MM.1S (cell line): ENCODE measurements around the gene TRIM44.

Experiments
- DNase-seq: peaks from one replicate; pipeline ENCODE4 v3.0.0-alpha.2; 2015
- H2AFZ ChIP-seq: fragments of 300-600 bp; sonication (generic); 2 replicates; pipeline ENCODE4 v1.6.0; 2016; ENCODE audit warnings: antibody characterized with exemption, low read length
- H3F3A ChIP-seq: fragments of 300-600 bp; sonication (generic); 2 replicates; pipeline ENCODE4 v1.6.1; 2016; ENCODE audit warnings: mild to moderate bottlenecking, antibody characterized with exemption, low read length, moderate library complexity, mixed read lengths; ENCODE audit not compliant: insufficient read depth
- H3K27ac ChIP-seq: fragments of 300-600 bp; sonication (generic); 2 replicates; pipeline ENCODE4 v1.5.1; 2016; ENCODE audit warnings: mild to moderate bottlenecking, low read length
- H3K27me3 ChIP-seq: fragments of 300-600 bp; sonication (generic); replicated peaks from 2 replicates; pipeline ENCODE4 v1.6.0; 2016; ENCODE audit warnings: low read length; ENCODE audit not compliant: insufficient read depth
- H3K36me3 ChIP-seq: fragments of 300-600 bp; sonication (generic); replicated peaks from 2 replicates; pipeline ENCODE4 v1.6.1; 2016; ENCODE audit warnings: mild to moderate bottlenecking, low read length, mixed read lengths; ENCODE audit not compliant: insufficient read depth
- H3K4me1 ChIP-seq: fragments of 300-600 bp; sonication (generic); 2 replicates; pipeline ENCODE4 v1.6.1; 2016; ENCODE audit warnings: low read length, mixed read lengths
- H3K4me2 ChIP-seq: fragments of 300-600 bp; sonication (generic); 2 replicates; pipeline ENCODE4 v1.6.0; 2016; ENCODE audit warnings: low read depth, low read length
- H3K4me3 ChIP-seq: fragments of 300-600 bp; sonication (generic); 2 replicates; pipeline ENCODE4 v1.5.1; 2016; ENCODE audit warnings: low read length, mixed read lengths
- H3K79me2 ChIP-seq: fragments of 300-600 bp; sonication (generic); 2 replicates; pipeline ENCODE4 v1.6.1; 2016; ENCODE audit warnings: mixed run types, low read length, mixed read lengths
- H3K9ac ChIP-seq: fragments of 300-600 bp; sonication (generic); 2 replicates; pipeline ENCODE4 v1.6.1; 2016; ENCODE audit warnings: low read length, mixed read lengths
- H3K9me2 ChIP-seq: fragments of 300-600 bp; sonication (generic); replicated peaks from 2 replicates; pipeline ENCODE4 v1.6.1; 2016; ENCODE audit warnings: mild to moderate bottlenecking, low read length, mixed read lengths; ENCODE audit not compliant: insufficient read depth
- H3K9me3 ChIP-seq: fragments of 300-600 bp; sonication (generic); replicated peaks from 2 replicates; pipeline ENCODE4 v1.6.1; 2016; ENCODE audit warnings: mild to moderate bottlenecking, low read length, mixed read lengths; ENCODE audit not compliant: insufficient read depth
- H4K20me1 ChIP-seq: fragments of 300-600 bp; sonication (generic); 2 replicates; pipeline ENCODE4 v1.6.1; 2016; ENCODE audit warnings: mild to moderate bottlenecking, low read length, moderate library complexity, mixed read lengths; ENCODE audit not compliant: insufficient read depth
- CTCF ChIP-seq: fragments of 300-600 bp; sonication (generic); IDR thresholded peaks from 2 replicates; pipeline ENCODE4 v1.5.1; 2016; ENCODE audit warnings: antibody characterized with exemption, low read length, mixed read lengths
- EZH2 ChIP-seq: fragments of 300-600 bp; sonication (generic); optimal IDR thresholded peaks from 2 replicates; pipeline ENCODE3; 2017; ENCODE audit warnings: low read depth, mild to moderate bottlenecking, antibody characterized with exemption, low read length, mixed read lengths
- EZH2phosphoT487 ChIP-seq: fragments of 300-600 bp; sonication (generic); IDR thresholded peaks from 2 replicates; pipeline ENCODE4 v1.6.1; 2018; ENCODE audit warnings: antibody characterized with exemption, low read length

Gene TRIM44

DNA sequence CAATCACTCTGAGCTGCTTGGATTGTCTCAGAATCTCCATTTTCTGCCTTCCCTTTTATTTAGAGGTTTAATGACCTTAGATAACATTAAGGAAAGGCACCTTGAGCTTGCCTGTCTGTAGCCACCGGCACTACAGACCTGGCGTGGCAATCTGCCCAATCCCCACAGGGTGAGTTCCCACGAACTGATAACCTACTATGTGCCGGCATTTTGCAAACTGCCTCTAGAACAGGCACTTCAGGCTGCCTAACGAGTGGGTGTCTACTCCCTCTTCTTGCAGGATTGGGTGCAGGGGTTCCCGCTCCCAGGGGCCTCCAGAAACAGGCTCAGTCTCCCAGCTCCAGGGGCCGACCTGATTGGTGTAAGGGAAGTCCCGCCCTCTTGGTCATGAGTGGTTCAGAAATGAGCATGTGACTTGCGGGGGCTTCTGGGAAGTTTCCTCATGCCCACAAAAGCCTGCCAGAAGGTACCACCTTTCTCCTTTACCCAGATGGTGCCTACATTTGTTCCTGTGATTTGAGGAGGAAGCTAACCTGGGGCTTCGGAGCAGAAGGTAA, 161.2 kb downstream of the TRIM44 start:
- Histone ChIP-seq H3K79me2 (no peaks in the 10 kb centered on the region), H3K4me2 (no peak overlapping the region), H3K4me1 (no peaks in the 10 kb centered on the region), H3K27ac (no peak overlapping the region), H3K9me3 (no peaks in the 10 kb centered on the region), H3K4me3 (no peak overlapping the region), H2AFZ (no peak overlapping the region), H3K9me2 (no peaks in the 10 kb centered on the region), H3K9ac (no peak overlapping the region), H4K20me1 (no peaks in the 10 kb centered on the region), H3K36me3 (no peaks in the 10 kb centered on the region), H3K27me3 (no peaks in the 10 kb centered on the region), H3F3A (no peaks in the 10 kb centered on the region)
- no peak for DNase-seq
- no peak for TF ChIP-seq CTCF
- no peak for TF ChIP-seq EZH2phosphoT487
- no peak for TF ChIP-seq EZH2

DNA sequence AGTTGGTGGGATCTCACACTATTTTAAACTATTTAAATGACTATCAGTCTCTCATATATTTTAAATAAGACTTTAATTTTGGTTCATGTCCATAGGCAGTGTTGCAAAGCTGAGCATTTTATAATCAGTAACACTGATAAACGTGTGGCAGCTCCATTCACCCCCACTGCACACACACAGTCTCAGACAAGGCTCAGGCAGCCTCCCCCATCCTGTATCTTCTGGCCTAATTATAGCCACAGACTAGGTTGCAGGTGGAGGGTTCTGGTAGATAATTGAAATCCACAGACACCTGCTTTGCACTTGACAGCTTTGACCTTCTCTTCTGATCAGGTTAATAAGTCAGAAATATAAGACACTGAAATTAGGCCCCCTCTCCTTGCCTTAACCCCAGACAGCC, 162.8 kb downstream of the TRIM44 start:
- DNase-seq = no peak
- Histone ChIP-seq H3K9ac (no peak overlapping the region), H3K4me2 (no peak overlapping the region), H2AFZ (no peak overlapping the region), H4K20me1 (no peaks in the 10 kb centered on the region), H3K4me3 (no peak overlapping the region), H3K4me1 (no peaks in the 10 kb centered on the region), H3K9me2 (no peaks in the 10 kb centered on the region), H3K27ac (no peak overlapping the region), H3K79me2 (no peaks in the 10 kb centered on the region), H3F3A (no peaks in the 10 kb centered on the region), H3K9me3 (no peaks in the 10 kb centered on the region), H3K27me3 (no peaks in the 10 kb centered on the region), H3K36me3 (no peaks in the 10 kb centered on the region)
- TF ChIP-seq CTCF (no peak), EZH2 (no peak), EZH2phosphoT487 (no peak)

DNA sequence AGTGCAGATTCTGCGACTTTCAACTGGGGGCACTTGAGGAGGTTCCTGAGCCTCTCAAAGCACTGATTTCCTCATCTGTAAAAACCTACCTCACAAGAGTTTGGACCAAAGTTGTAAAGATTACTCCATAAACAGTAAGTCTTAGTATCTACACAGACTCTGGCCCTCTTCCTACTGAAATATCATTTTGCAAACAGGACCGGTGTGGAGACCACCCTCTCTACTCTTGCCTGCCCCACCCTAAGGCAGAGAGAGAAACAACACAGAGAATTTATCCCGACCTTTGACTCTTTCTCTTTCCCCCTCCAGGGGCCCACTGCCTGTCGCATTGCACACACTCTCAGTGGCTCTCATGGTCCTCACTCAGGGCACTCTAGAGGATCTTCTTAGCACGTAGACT, 163.4 kb downstream of the TRIM44 start:
- DNase-seq = no peak
- Histone ChIP-seq H3K4me1 (no peaks in the 10 kb centered on the region), H3K79me2 (no peaks in the 10 kb centered on the region), H3K4me2 (no peak overlapping the region), H3K9me3 (no peaks in the 10 kb centered on the region), H3K9me2 (no peaks in the 10 kb centered on the region), H3K27me3 (no peaks in the 10 kb centered on the region), H3K9ac (no peak overlapping the region), H3K4me3 (no peak overlapping the region), H2AFZ (no peak overlapping the region), H3K27ac (no peak overlapping the region), H3K36me3 (no peaks in the 10 kb centered on the region), H3F3A (no peaks in the 10 kb centered on the region), H4K20me1 (no peaks in the 10 kb centered on the region)
- TF ChIP-seq EZH2 = no peak
- no peak for TF ChIP-seq CTCF
- TF ChIP-seq EZH2phosphoT487 = no peak
